ENCODE measurements around the gene RELB.

The RELB gene

DNA sequence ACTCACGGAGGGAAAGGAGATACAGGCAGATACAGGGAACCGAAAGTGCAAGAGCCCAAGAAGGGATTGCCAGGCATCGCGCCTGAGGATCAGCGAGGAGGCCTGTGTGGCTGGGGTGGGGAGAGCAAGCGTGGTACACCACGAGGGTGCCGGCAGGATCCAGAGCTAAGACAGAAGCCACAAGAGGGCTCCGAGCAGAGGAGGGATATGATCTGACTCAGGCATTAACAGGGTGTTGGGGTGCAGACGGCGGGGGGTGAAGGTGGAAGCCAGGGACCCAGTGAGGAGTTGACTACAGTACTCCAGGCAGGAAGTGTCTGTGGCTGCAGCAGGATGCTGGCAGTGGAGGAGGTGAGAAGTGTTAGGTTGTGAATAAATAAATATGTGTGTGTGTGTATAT is 86.3 kb downstream of the RELB start:
- peak; percentile 73 for DNase-seq
